Bronchial smooth muscle cell (primary cell): ENCODE measurements around the gene MAS1L. TPM values are rescaled to one million over a fixed set of nuclear protein-coding genes. Genes with fewer than 3 reads are reported as not detected.

Source experiments
- total RNA-seq: library from RNA; depleted of rRNA; stranded (reverse); fragments of >200 nt; gene quantifications from 2 replicates; pipeline ENCODE4 v1.2.1, GENCODE V29; 2014

MAS1L gene
- not detected in 2 replicates for total RNA-seq

GRCh38 chr6:29487660-29488059, at the start of gene MAS1L:
TSS of gene MAS1L (minus strand) at chr6:29487956. CDS start at chr6:29487902, 54 bp downstream.

GRCh38 chr6:29456971-29457370, 30.8 kb downstream of the MAS1L start, which contains the start of the genes OR11A1 and OR2H1:
TSS of gene OR11A1 (minus strand) at chr6:29457071. CDS start at chr6:29427641, 29,430 bp downstream.
TSS of gene OR2H1 (plus strand) at chr6:29457155. CDS start at chr6:29461770, 4,615 bp downstream.

GRCh38 chr6:29439006-29439405, 48.8 kb downstream of the MAS1L start, which contains the start of gene OR10C1:
TSS of gene OR10C1 (plus strand) at chr6:29439306. CDS start at chr6:29440016, 710 bp downstream.

Other genes with a start within 250 kb of the MAS1L start
- not detected in 2 replicates for gene OR14J1, start 186.3 kb downstream of the MAS1L start, total RNA-seq
- gene OR5V1, start 119.1 kb downstream of the MAS1L start, total RNA-seq = not detected in 2 replicates
- gene OR12D3, start 112.7 kb downstream of the MAS1L start, total RNA-seq = not detected in 2 replicates
- not detected in 2 replicates for gene OR12D2, start 92.3 kb downstream of the MAS1L start, total RNA-seq
- not detected in 2 replicates for gene OR12D1, start 73.0 kb downstream of the MAS1L start, total RNA-seq
- gene OR10C1, start 48.6 kb downstream of the MAS1L start, total RNA-seq = not detected in 2 replicates
- not detected in 2 replicates for gene OR11A1, start 30.9 kb downstream of the MAS1L start, total RNA-seq
- gene OR2H1, start 30.8 kb downstream of the MAS1L start, total RNA-seq = not detected in 2 replicates
- 0.09 and 0.16 TPM in 2 replicates for gene UBD, start 71.8 kb upstream of the MAS1L start, total RNA-seq
- gene OR2H2, start 97.2 kb upstream of the MAS1L start, total RNA-seq = not detected in 2 replicates
- gene GABBR1, start 145.2 kb upstream of the MAS1L start, total RNA-seq = 13.6 and 18.8 TPM in 2 replicates
- gene MOG, start 169.1 kb upstream of the MAS1L start, total RNA-seq = not detected in 2 replicates
- gene ZFP57, start 193.2 kb upstream of the MAS1L start, total RNA-seq = 2.8 TPM in 1 of 2 replicates, not detected in the other
- gene HLA-F, start 235.5 kb upstream of the MAS1L start, total RNA-seq = 2.4 and 3.9 TPM in 2 replicates